Epithelial cell of esophagus (primary cell): Measurements from ENCODE around the gene ASPSCR1.

ENCODE experiments used
- DNase-seq: peaks from one replicate; pipeline ENCODE4 v3.0.0; 2010; ENCODE audit warnings: low read depth
- H3K4me3 ChIP-seq: 2 replicates; pipeline ENCODE4 v1.5.1; 2011; ENCODE audit warnings: mild to moderate bottlenecking, low read length, control low read depth
- CTCF ChIP-seq: IDR thresholded peaks from 2 replicates; pipeline ENCODE4 v1.5.1; 2011; ENCODE audit warnings: low read depth, mild to moderate bottlenecking, low read length, control low read depth, inconsistent platforms; ENCODE audit not compliant: insufficient read depth; ENCODE audit errors: missing control alignments

ASPSCR1 gene

GRCh38 chr17:82031885-82032627, 54.6 kb downstream of the ASPSCR1 start:
- peak; percentile 60 for DNase-seq
- H3K4me3 ChIP-seq: peak overlapping the region; percentile 50
- TF ChIP-seq CTCF: no peak

GRCh38 chr17:82033359-82034085, 56.1 kb downstream of the ASPSCR1 start:
- H3K4me3 ChIP-seq: no peak overlapping the region
- DNase-seq: no peak
- TF ChIP-seq CTCF: no peak

- DNase-seq: no peak
- no peak overlapping the region for H3K4me3 ChIP-seq
- no peak for TF ChIP-seq CTCF
Observed at GRCh38 chr17:82034371-82035011, 57.1 kb downstream of the ASPSCR1 start.

GRCh38 chr17:82035488-82035887, 58.1 kb downstream of the ASPSCR1 start:
- DNase-seq: no peak
- H3K4me3 ChIP-seq: no peak overlapping the region
- TF ChIP-seq CTCF: no peak

- no peak for TF ChIP-seq CTCF
- peak overlapping the region; percentile 80 for H3K4me3 ChIP-seq
- no peak for DNase-seq
Observed at GRCh38 chr17:82035956-82036633, 58.7 kb downstream of the ASPSCR1 start.

- TF ChIP-seq CTCF: no peak
- no peak for DNase-seq
Observed at GRCh38 chr17:82036634-82037091, 59.2 kb downstream of the ASPSCR1 start.

More at GRCh38 chr17:82036634-82037091, 59.2 kb downstream of the ASPSCR1 start:
- H3K4me3 ChIP-seq: peak overlapping the region; percentile 80
